Measurements from ENCODE around the gene PCDH15.
"Not testable (repeated sequence)": the region's sequence is repeated elsewhere in the genome, so short reads cannot be mapped to it uniquely, and the experiment has no call there.

PCDH15 gene

GRCh38 chr10:54415483-54415882 is 385.5 kb downstream of the PCDH15 start:
- Histone ChIP-seq H3K4me1 (ENCODE audit: insufficient read depth, insufficient read length) (no peaks in the 10 kb centered on the region), H3K27me3 (ENCODE audit: insufficient read depth, insufficient read length) (no peaks in the 10 kb centered on the region), H3K36me3 (ENCODE audit: insufficient read depth, insufficient read length, low read length) (no peaks in the 10 kb centered on the region), H3K9ac (ENCODE audit: insufficient read length, low read depth) (no peak overlapping the region), H3K9me3 (ENCODE audit: insufficient read depth, low read length) (no peaks in the 10 kb centered on the region), H3K4me3 (ENCODE audit: insufficient read length, low read depth) (no peak overlapping the region)
- no peak for TF ChIP-seq ZNF274 (IDR thresholded peaks at IDR 0.05; ENCODE audit: low read depth, low read length)
- TF ChIP-seq SUZ12 (IDR thresholded peaks at IDR 0.05; ENCODE audit: extremely low read depth, insufficient read depth, insufficient read length), result no peak
- TF ChIP-seq YY1 (IDR thresholded peaks at IDR 0.05; ENCODE audit: insufficient read depth, insufficient read length), result no peak
- DNase-seq (ENCODE audit: low read depth, low spot score), result no peak

GRCh38 chr10:54402576-54402975 is 398.5 kb downstream of the PCDH15 start:
- H3K27me3 ChIP-seq (ENCODE audit: insufficient read depth, insufficient read length), result no peaks in the 10 kb centered on the region
- no peaks in the 10 kb centered on the region for H3K4me1 ChIP-seq (ENCODE audit: insufficient read depth, insufficient read length)
- no peak overlapping the region for H3K9ac ChIP-seq (ENCODE audit: insufficient read length, low read depth)
- H3K9me3 ChIP-seq (ENCODE audit: insufficient read depth, low read length), result no peaks in the 10 kb centered on the region
- TF ChIP-seq YY1 (IDR thresholded peaks at IDR 0.05; ENCODE audit: insufficient read depth, insufficient read length), result no peak
- no peak for TF ChIP-seq SUZ12 (IDR thresholded peaks at IDR 0.05; ENCODE audit: extremely low read depth, insufficient read depth, insufficient read length)
- TF ChIP-seq ZNF274 (IDR thresholded peaks at IDR 0.05; ENCODE audit: low read depth, low read length), result no peak
- H3K4me3 ChIP-seq (ENCODE audit: insufficient read length, low read depth), result no peak overlapping the region
- H3K36me3 ChIP-seq (ENCODE audit: insufficient read depth, insufficient read length, low read length), result no peaks in the 10 kb centered on the region
- DNase-seq (ENCODE audit: low read depth, low spot score), result peak; percentile 25

DNA sequence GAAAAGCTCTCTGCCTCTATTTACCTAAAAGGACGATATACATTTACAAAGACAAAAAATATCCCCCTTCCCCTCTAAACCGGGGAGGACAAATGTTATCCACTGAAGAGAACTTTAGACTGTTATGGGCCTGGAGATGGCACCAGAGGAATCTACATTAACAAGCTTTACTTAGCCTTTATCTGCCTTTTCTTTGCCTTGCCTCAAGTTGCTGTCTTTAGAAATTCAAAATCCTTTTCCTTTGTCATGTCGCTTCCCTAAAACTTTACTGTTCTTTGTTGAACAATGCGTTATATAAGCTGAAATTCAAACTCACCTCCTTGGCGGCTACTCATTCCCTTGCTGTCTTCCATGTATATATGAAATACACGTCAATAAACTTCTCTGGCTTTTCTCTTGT is 405.0 kb downstream of the PCDH15 start:
- H3K4me3 ChIP-seq (ENCODE audit: insufficient read length, low read depth), result no peak overlapping the region
- TF ChIP-seq SUZ12 (IDR thresholded peaks at IDR 0.05; ENCODE audit: extremely low read depth, insufficient read depth, insufficient read length), result no peak
- no peak for TF ChIP-seq ZNF274 (IDR thresholded peaks at IDR 0.05; ENCODE audit: low read depth, low read length)
- TF ChIP-seq YY1 (IDR thresholded peaks at IDR 0.05; ENCODE audit: insufficient read depth, insufficient read length), result no peak
- no peak for DNase-seq (ENCODE audit: low read depth, low spot score)
- no peak overlapping the region for H3K9ac ChIP-seq (ENCODE audit: insufficient read length, low read depth)
- no peaks in the 10 kb centered on the region for H3K27me3 ChIP-seq (ENCODE audit: insufficient read depth, insufficient read length)
- no peaks in the 10 kb centered on the region for H3K9me3 ChIP-seq (ENCODE audit: insufficient read depth, low read length)
- H3K36me3 ChIP-seq (ENCODE audit: insufficient read depth, insufficient read length, low read length), result no peaks in the 10 kb centered on the region
- no peaks in the 10 kb centered on the region for H3K4me1 ChIP-seq (ENCODE audit: insufficient read depth, insufficient read length)

DNA sequence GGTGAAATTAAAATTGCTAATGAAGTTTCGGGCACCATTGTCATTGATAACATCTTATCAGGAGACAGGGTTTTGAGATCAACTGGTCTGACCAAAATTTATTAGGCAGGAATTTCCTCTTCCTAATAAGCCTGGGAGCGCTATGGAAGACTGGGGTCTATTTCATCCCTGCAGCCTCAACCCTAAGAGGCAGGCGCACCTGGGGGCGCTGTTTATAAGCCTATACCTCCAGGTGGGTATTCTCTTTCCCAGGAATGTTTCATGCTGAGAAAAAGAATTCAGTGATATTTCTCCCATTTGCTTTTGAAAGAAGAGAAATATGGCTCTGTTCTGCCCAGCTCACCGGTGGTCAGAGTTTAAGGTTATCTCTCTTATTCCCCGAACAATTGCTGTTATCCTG is 406.4 kb downstream of the PCDH15 start:
- not testable (repeated sequence) for H3K4me1 ChIP-seq (ENCODE audit: insufficient read depth, insufficient read length); H3K9ac ChIP-seq (ENCODE audit: insufficient read length, low read depth); H3K4me3 ChIP-seq (ENCODE audit: insufficient read length, low read depth); DNase-seq (ENCODE audit: low read depth, low spot score); H3K27me3 ChIP-seq (ENCODE audit: insufficient read depth, insufficient read length); H3K36me3 ChIP-seq (ENCODE audit: insufficient read depth, insufficient read length, low read length); H3K9me3 ChIP-seq (ENCODE audit: insufficient read depth, low read length)

DNA sequence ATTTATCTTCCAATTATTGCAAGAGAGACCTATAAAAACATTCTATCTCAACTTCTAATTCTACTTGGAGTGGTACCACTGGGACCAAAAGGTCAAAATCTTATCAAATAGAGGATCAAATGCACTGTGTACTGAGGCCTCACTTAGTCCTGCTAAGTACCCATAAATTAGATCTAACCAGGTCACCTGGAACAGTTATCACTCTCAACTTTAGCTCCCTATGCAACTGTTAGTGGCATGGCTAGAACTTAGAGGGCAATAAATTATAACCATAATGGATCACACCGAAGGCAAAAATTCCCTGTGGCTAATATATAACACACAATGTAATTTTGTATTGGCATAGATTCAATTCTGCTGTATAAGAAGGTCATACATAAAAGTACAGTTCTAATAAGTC is 428.9 kb downstream of the PCDH15 start:
- Histone ChIP-seq H3K9ac (ENCODE audit: insufficient read length, low read depth) (no peak overlapping the region), H3K27me3 (ENCODE audit: insufficient read depth, insufficient read length) (no peaks in the 10 kb centered on the region), H3K4me1 (ENCODE audit: insufficient read depth, insufficient read length) (no peaks in the 10 kb centered on the region), H3K36me3 (ENCODE audit: insufficient read depth, insufficient read length, low read length) (no peaks in the 10 kb centered on the region), H3K9me3 (ENCODE audit: insufficient read depth, low read length) (no peaks in the 10 kb centered on the region), H3K4me3 (ENCODE audit: insufficient read length, low read depth) (no peak overlapping the region)
- TF ChIP-seq YY1 (IDR thresholded peaks at IDR 0.05; ENCODE audit: insufficient read depth, insufficient read length) (no peak), SUZ12 (IDR thresholded peaks at IDR 0.05; ENCODE audit: extremely low read depth, insufficient read depth, insufficient read length) (no peak), ZNF274 (IDR thresholded peaks at IDR 0.05; ENCODE audit: low read depth, low read length) (no peak)
- DNase-seq (ENCODE audit: low read depth, low spot score), result no peak

DNA sequence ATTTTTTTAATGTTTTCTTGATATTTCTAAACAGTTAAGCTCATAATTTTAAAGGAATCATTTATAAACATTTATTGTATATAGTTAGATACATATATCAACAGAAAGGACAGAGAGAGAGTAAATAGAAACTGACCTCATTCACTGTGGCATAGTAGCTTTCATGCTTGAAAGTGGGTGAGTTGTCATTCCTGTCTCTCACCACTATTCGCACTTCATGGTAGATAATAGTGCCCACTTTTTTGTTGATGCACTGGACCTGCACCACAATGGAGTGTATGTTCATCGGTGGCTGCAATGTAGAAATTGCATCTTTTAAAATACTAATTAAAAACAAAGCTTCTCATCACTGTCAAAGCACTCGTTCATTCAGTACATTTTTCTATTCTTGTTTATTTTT is 432.0 kb downstream of the PCDH15 start:
- TF ChIP-seq YY1 (IDR thresholded peaks at IDR 0.05; ENCODE audit: insufficient read depth, insufficient read length) (no peak), SUZ12 (IDR thresholded peaks at IDR 0.05; ENCODE audit: extremely low read depth, insufficient read depth, insufficient read length) (no peak), ZNF274 (IDR thresholded peaks at IDR 0.05; ENCODE audit: low read depth, low read length) (no peak)
- no peak for DNase-seq (ENCODE audit: low read depth, low spot score)
- H3K9me3 ChIP-seq (ENCODE audit: insufficient read depth, low read length), result no peaks in the 10 kb centered on the region
- no peaks in the 10 kb centered on the region for H3K36me3 ChIP-seq (ENCODE audit: insufficient read depth, insufficient read length, low read length)
- no peak overlapping the region for H3K4me3 ChIP-seq (ENCODE audit: insufficient read length, low read depth)
- H3K9ac ChIP-seq (ENCODE audit: insufficient read length, low read depth), result no peak overlapping the region
- H3K27me3 ChIP-seq (ENCODE audit: insufficient read depth, insufficient read length), result no peaks in the 10 kb centered on the region
- no peaks in the 10 kb centered on the region for H3K4me1 ChIP-seq (ENCODE audit: insufficient read depth, insufficient read length)

GRCh38 chr10:54363390-54363789 is 437.6 kb downstream of the PCDH15 start:
- Histone ChIP-seq H3K4me1 (ENCODE audit: insufficient read depth, insufficient read length) (no peaks in the 10 kb centered on the region), H3K9me3 (ENCODE audit: insufficient read depth, low read length) (no peaks in the 10 kb centered on the region), H3K4me3 (ENCODE audit: insufficient read length, low read depth) (no peak overlapping the region), H3K36me3 (ENCODE audit: insufficient read depth, insufficient read length, low read length) (no peaks in the 10 kb centered on the region), H3K27me3 (ENCODE audit: insufficient read depth, insufficient read length) (no peaks in the 10 kb centered on the region), H3K9ac (ENCODE audit: insufficient read length, low read depth) (no peak overlapping the region)
- TF ChIP-seq ZNF274 (IDR thresholded peaks at IDR 0.05; ENCODE audit: low read depth, low read length), result no peak
- no peak for TF ChIP-seq SUZ12 (IDR thresholded peaks at IDR 0.05; ENCODE audit: extremely low read depth, insufficient read depth, insufficient read length)
- no peak for DNase-seq (ENCODE audit: low read depth, low spot score)

DNA sequence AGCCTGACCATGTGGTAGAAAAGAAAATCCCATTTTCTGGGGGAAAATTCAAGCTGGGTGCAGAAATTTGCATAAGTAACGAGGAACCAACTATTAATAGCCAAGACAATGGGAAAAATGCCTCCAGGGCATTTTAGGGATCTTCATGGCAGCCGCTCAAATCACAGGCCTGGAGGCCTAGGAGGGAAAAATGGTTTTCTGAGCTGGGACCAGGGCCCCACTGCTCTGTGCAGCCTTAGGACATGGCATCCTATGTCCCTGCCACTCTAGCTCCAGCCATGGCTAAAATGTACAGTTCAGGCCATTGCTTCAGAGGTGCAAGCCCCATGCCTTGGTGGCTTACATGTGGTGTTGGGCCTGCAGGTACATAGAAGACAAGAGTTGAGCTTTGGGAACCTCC is 459.0 kb downstream of the PCDH15 start:
- H3K4me1 ChIP-seq (ENCODE audit: insufficient read depth, insufficient read length), result no peaks in the 10 kb centered on the region
- H3K4me3 ChIP-seq (ENCODE audit: insufficient read length, low read depth), result no peak overlapping the region
- no peaks in the 10 kb centered on the region for H3K36me3 ChIP-seq (ENCODE audit: insufficient read depth, insufficient read length, low read length)
- peaks cover 19% of the 10 kb centered on the region for H3K9me3 ChIP-seq (ENCODE audit: insufficient read depth, low read length)
- no peaks in the 10 kb centered on the region for H3K27me3 ChIP-seq (ENCODE audit: insufficient read depth, insufficient read length)
- no peak for DNase-seq (ENCODE audit: low read depth, low spot score)
- no peak overlapping the region for H3K9ac ChIP-seq (ENCODE audit: insufficient read length, low read depth)
- TF ChIP-seq SUZ12 (IDR thresholded peaks at IDR 0.05; ENCODE audit: extremely low read depth, insufficient read depth, insufficient read length) (no peak), ZNF274 (IDR thresholded peaks at IDR 0.05; ENCODE audit: low read depth, low read length) (no peak), YY1 (IDR thresholded peaks at IDR 0.05; ENCODE audit: insufficient read depth, insufficient read length) (no peak)

All from NT2/D1 (cell line).